HFFc6 (cell line): ENCODE measurements around the gene PLN. TPM values are rescaled to one million over a fixed set of nuclear protein-coding genes. Genes with fewer than 3 reads are reported as not detected.

Experiments used
- DNase-seq: peaks from one replicate; pipeline ENCODE4 v3.0.0-alpha.2; 2018
- H3K27ac Mint-ChIP-seq: 2 replicates; pipeline ENCODE4 v1.8.0; 2020; ENCODE audit warnings: mild to moderate bottlenecking, mixed read lengths
- H3K27me3 Mint-ChIP-seq: 2 replicates; pipeline ENCODE4 v1.8.0; 2021; ENCODE audit warnings: mild to moderate bottlenecking, moderate library complexity, mixed read lengths; ENCODE audit not compliant: insufficient read depth
- H3K36me3 Mint-ChIP-seq: 2 replicates; pipeline ENCODE4 v1.8.0; 2021; ENCODE audit warnings: low read depth, mixed read lengths
- H3K4me1 Mint-ChIP-seq: 2 replicates; pipeline ENCODE4 v1.8.0; 2020; ENCODE audit warnings: low read depth, mixed read lengths
- H3K4me3 Mint-ChIP-seq: 2 replicates; pipeline ENCODE4 v1.8.0; 2020; ENCODE audit warnings: mild to moderate bottlenecking, moderate library complexity, mixed read lengths
- H3K9me3 Mint-ChIP-seq: 2 replicates; pipeline ENCODE4 v1.8.0; 2020; ENCODE audit warnings: mild to moderate bottlenecking, mixed read lengths
- total RNA-seq, 6 experiments: library from RNA; stranded (reverse); fragmentation: NEBNext Ultra II Directional; extraction: Animal tissue kit (Norgen Biotek cat#: 25700); gene quantifications; 2 replicates in 1 of 6; 3 replicates in 5 of 6; pipeline ENCODE4 v1.2.3, GENCODE V29; 2021
- TF ChIP-seq, protein P1 (sequence below): fragments of 200-600 bp; sonication (generic); IDR thresholded peaks from 2 replicates; pipeline ENCODE4 v1.5.0; 2021; ENCODE audit warnings: antibody characterized with exemption, mild to moderate bottlenecking

The PLN gene
- total RNA-seq, 6 experiments from 2014 or later, result not detected

DNA sequence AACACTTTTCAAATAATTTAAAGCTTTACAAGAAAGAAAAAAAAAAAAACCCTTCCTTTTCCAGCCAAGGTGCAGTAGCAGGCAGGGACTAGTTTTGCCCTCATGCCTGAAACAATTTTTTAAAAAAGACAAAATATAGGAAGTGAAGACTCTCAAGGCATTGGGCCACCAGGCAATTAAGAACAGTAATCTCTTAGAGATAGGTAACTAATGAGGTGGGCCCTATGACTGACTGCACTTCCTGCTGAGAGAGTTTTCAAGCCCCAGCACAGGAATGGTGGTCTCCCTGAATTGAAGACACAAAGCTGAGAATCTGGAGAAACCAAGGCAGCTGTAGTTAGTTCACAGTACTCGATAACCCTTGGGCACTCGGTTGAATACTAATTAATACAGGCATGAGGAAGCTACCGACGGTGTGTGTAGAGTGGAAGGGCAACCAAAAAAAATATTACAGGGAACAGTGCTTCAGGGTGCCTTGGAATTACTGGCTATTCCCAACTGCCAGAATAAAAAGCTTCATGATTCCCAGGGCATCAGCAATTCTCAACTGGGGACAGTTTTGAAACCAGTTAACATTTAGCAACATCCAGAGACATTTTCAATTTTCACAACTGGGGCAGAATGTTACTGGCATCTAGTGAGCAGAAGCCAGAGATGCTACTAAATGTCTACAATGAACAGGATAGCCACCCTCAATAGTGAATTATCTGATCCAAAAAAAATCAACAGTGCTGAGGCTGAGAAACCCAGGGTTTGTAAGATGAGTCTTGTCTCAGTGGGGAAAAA, 36.0 kb upstream of the PLN start:
- Mint-ChIP-seq H3K36me3 (no peaks in the 10 kb centered on the region), H3K27me3 (no peaks in the 10 kb centered on the region; the same call in 1 of the 2 replicates), H3K27ac (no peak overlapping the region), H3K4me1 (no peaks in the 10 kb centered on the region), H3K4me3 (no peak overlapping the region), H3K9me3 (no peaks in the 10 kb centered on the region)
- DNase-seq, result no peak
- TF ChIP-seq, protein P1, sequence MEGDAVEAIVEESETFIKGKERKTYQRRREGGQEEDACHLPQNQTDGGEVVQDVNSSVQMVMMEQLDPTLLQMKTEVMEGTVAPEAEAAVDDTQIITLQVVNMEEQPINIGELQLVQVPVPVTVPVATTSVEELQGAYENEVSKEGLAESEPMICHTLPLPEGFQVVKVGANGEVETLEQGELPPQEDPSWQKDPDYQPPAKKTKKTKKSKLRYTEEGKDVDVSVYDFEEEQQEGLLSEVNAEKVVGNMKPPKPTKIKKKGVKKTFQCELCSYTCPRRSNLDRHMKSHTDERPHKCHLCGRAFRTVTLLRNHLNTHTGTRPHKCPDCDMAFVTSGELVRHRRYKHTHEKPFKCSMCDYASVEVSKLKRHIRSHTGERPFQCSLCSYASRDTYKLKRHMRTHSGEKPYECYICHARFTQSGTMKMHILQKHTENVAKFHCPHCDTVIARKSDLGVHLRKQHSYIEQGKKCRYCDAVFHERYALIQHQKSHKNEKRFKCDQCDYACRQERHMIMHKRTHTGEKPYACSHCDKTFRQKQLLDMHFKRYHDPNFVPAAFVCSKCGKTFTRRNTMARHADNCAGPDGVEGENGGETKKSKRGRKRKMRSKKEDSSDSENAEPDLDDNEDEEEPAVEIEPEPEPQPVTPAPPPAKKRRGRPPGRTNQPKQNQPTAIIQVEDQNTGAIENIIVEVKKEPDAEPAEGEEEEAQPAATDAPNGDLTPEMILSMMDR, result no peak

GRCh38 chr6:118514689-118515088, 33.4 kb upstream of the PLN start:
- TF ChIP-seq, protein P1, result no peak
- H3K36me3 Mint-ChIP-seq, result peaks cover 8% of the 10 kb centered on the region; the same call in 1 of the 2 replicates
- H3K4me1 Mint-ChIP-seq, result no peaks in the 10 kb centered on the region
- no peaks in the 10 kb centered on the region; the same call in 1 of the 2 replicates for H3K27me3 Mint-ChIP-seq
- no peak overlapping the region for H3K4me3 Mint-ChIP-seq
- no peak for DNase-seq
- no peak overlapping the region for H3K27ac Mint-ChIP-seq
- no peaks in the 10 kb centered on the region for H3K9me3 Mint-ChIP-seq

- H3K4me3 Mint-ChIP-seq, result no peak overlapping the region
- H3K36me3 Mint-ChIP-seq, result peaks cover 8% of the 10 kb centered on the region; the same call in 1 of the 2 replicates
These were observed 25.7 kb upstream of the PLN start for GRCh38 chr6:118522422-118522821.

GRCh38 chr6:118523216-118523615, 24.9 kb upstream of the PLN start:
- TF ChIP-seq, protein P1, result no peak

More at GRCh38 chr6:118522422-118522821, 25.7 kb upstream of the PLN start:
- Mint-ChIP-seq H3K4me1 (peaks cover 8% of the 10 kb centered on the region), H3K27ac (no peak overlapping the region), H3K9me3 (no peaks in the 10 kb centered on the region), H3K27me3 (no peaks in the 10 kb centered on the region)
- no peak for DNase-seq
- TF ChIP-seq, protein P1, result no peak

DNA sequence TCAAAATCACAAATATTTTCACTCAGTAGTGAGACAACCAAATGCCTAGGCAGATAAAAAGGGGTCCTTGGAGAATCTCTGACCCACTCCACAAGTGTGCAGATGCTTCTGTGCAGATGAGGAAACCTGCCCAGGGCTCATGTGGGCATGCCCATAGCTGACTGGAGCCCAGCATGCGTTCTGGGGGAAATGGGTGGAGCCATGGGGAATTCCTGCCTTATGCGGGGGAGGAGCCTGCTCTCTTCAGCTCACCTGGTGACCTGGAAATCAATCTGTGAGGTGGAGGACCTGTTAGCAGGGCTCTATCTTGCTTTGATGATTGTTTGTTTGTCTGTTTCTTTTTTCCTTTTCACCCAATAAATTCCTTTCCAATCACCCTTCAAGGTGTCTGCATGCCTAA, 23.4 kb upstream of the PLN start:
- TF ChIP-seq, protein P1, result no peak
- Mint-ChIP-seq H3K27me3 (no peaks in the 10 kb centered on the region), H3K36me3 (no peaks in the 10 kb centered on the region), H3K27ac (no peak overlapping the region), H3K9me3 (no peaks in the 10 kb centered on the region), H3K4me3 (no peak overlapping the region), H3K4me1 (peaks cover 8% of the 10 kb centered on the region)
- DNase-seq, result no peak

More at GRCh38 chr6:118523216-118523615, 24.9 kb upstream of the PLN start:
- no peaks in the 10 kb centered on the region for H3K27me3 Mint-ChIP-seq
- H3K27ac Mint-ChIP-seq, result no peak overlapping the region
- H3K4me1 Mint-ChIP-seq, result peaks cover 8% of the 10 kb centered on the region
- no peak overlapping the region for H3K4me3 Mint-ChIP-seq
- peaks cover 7% of the 10 kb centered on the region; the same call in 1 of the 2 replicates for H3K36me3 Mint-ChIP-seq
- no peak for DNase-seq
- H3K9me3 Mint-ChIP-seq, result no peaks in the 10 kb centered on the region
